ENCODE data around the gene LITAFD.

The LITAFD gene

DNA sequence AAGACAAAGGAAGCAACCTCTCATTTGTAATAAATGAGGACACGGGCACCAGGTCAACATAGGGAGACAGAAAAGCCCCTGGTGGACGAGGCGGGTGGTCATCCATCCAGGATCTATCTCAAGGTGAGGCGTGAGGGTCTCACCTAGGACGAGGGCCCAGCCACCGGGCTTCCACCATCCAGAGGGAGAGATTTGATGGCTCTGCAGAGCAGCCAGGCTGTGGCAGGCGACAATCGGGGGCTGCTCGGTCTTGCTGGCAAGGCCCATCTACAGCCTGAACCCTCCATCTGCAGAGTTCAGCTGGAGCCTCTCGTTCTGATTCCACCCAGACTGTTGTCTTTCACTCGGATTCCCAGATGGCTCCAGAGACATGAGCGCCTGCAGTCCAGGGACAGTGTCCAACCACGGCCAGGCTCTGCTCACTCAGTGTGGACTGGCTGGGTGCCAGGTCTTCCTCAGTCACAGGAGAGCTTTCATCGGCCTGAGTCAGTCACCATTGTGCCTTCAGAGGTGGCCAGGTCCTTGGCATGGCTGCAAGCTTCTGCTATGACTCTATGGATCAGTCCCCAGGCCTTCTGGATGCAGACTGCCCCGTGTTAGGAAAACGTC lies 5.9 kb downstream of the LITAFD start:
- no peaks in the 10 kb centered on the region for H3K9me3 ChIP-seq
- H3K36me3 ChIP-seq = peaks cover 41% of the 10 kb centered on the region
- no peaks in the 10 kb centered on the region for H3K4me1 ChIP-seq (ENCODE audit: control insufficient read depth in 1 of 2, insufficient read depth in 1 of 2, low read depth in 1 of 2, low read length in 1 of 2)
- TF ChIP-seq, protein P1, sequence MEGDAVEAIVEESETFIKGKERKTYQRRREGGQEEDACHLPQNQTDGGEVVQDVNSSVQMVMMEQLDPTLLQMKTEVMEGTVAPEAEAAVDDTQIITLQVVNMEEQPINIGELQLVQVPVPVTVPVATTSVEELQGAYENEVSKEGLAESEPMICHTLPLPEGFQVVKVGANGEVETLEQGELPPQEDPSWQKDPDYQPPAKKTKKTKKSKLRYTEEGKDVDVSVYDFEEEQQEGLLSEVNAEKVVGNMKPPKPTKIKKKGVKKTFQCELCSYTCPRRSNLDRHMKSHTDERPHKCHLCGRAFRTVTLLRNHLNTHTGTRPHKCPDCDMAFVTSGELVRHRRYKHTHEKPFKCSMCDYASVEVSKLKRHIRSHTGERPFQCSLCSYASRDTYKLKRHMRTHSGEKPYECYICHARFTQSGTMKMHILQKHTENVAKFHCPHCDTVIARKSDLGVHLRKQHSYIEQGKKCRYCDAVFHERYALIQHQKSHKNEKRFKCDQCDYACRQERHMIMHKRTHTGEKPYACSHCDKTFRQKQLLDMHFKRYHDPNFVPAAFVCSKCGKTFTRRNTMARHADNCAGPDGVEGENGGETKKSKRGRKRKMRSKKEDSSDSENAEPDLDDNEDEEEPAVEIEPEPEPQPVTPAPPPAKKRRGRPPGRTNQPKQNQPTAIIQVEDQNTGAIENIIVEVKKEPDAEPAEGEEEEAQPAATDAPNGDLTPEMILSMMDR (IDR thresholded peaks at IDR 0.05) = no peak
- H3K27me3 ChIP-seq = peaks cover 33% of the 10 kb centered on the region
- no peak overlapping the region for H3K4me3 ChIP-seq (ENCODE audit: low read depth in 1 of 2, low read length in 1 of 2)
- H3K27ac ChIP-seq = no peak overlapping the region

DNA sequence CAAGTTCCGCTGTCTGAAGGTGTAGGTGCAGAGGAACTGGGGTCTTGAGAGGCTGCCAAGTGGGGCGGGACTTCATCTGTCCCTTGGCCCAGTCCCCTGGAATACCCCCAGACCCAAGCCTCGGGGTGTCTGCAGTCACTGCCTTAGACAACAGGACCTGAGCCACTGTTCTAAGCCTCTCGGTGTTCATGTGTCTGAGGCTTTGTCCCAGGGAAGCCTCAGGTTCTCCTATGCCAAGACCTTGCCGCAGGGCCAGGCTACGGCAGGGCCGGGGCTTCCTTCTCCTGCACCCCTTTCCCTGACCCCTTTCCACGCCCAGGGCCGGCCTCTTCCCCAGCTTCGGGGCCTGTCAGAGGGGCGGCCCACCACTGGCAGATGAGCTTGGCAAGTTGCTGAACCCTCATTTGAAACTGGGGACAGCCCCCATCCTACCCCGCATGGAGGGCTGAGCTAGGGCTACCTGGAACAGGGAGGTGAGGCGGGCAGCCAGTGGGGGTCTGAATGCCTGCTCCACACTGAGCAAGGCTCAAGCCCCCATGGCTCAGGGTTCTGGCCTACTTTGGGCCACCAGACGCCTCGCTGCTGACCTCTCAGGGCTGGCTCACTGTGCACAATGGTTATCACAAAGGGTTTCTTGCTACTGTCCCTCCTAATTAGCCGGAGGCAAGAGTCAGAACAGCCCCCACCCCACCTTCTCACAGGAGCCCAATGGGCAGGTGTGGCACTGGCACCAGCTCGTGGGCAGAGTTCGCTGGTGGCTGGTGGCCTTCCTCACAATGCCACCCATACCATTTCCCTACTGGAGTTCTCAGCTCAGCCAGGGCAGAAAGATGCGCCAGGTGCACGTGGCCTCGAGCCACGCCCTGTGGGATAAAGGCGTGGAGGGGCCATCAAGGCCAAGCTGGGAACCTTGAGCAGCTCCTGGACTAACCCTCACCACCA lies 7.1 kb downstream of the LITAFD start:
- Histone ChIP-seq H3K27me3 (peaks cover 33% of the 10 kb centered on the region), H3K4me3 (ENCODE audit: low read depth in 1 of 2, low read length in 1 of 2) (no peak overlapping the region), H3K36me3 (peaks cover 53% of the 10 kb centered on the region), H3K27ac (no peak overlapping the region), H3K9me3 (no peaks in the 10 kb centered on the region), H3K4me1 (ENCODE audit: control insufficient read depth in 1 of 2, insufficient read depth in 1 of 2, low read depth in 1 of 2, low read length in 1 of 2) (no peaks in the 10 kb centered on the region)
- TF ChIP-seq, protein P1 (IDR thresholded peaks at IDR 0.05) = no peak

DNA sequence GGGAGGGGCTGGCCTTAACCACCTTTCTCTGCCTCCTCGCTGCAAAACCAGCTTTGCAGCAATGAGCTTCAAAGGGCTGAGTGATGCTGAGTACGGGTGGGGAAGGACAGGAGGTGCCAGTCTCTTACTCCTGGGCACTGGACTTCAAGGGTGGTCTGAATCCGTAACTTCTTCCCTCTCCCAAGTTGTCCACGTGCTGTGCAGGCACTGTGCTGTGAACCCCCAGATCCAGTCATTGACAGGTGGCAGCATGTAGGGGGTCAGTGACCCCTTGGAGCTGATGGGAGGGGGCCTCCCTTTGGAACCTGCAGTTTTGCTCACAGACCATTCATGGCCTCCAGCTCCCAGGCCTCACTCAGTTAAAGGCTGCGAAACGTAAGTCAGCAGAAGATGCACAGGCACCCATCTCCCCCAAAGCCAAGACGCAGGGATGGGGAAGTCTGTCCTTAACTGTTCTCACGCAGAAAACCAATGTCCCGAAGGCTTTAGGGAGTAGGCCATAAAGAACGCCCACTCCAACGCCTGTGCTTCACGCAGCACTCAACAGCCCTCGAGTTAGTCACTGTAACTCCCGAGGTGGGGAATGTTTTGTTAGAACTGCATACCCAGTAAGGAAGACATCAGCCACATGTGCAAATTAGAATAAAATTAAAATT lies 7.9 kb downstream of the LITAFD start:
- Histone ChIP-seq H3K27me3 (peaks cover 25% of the 10 kb centered on the region), H3K4me1 (ENCODE audit: control insufficient read depth in 1 of 2, insufficient read depth in 1 of 2, low read depth in 1 of 2, low read length in 1 of 2) (no peaks in the 10 kb centered on the region), H3K36me3 (peaks cover 61% of the 10 kb centered on the region), H3K4me3 (ENCODE audit: low read depth in 1 of 2, low read length in 1 of 2) (no peak overlapping the region), H3K27ac (no peak overlapping the region), H3K9me3 (no peaks in the 10 kb centered on the region)
- TF ChIP-seq, protein P1 (IDR thresholded peaks at IDR 0.05) = no peak

DNA sequence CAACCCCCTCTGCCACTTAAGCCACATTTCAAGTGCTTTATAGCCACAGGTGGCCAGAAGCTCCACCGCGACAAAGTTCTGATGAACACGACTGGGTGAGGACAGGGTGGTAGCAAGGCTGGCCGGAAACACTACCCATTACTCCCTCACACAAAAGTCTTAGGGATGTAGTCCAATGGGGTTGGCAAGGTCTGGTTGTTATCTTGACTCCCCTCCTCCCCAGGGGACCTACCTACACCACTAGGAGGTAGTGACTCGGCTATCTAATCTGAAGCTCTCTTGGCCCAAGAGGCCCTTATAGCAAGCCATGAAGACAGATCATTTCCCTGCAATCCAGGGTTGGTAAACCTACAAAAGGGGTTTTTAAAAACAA lies 8.4 kb downstream of the LITAFD start:
- H3K27ac ChIP-seq = no peak overlapping the region
- H3K36me3 ChIP-seq = peaks cover 66% of the 10 kb centered on the region
- H3K4me1 ChIP-seq (ENCODE audit: control insufficient read depth in 1 of 2, insufficient read depth in 1 of 2, low read depth in 1 of 2, low read length in 1 of 2) = no peaks in the 10 kb centered on the region
- H3K27me3 ChIP-seq = peaks cover 20% of the 10 kb centered on the region
- no peaks in the 10 kb centered on the region for H3K9me3 ChIP-seq
- TF ChIP-seq, protein P1 (IDR thresholded peaks at IDR 0.05) = no peak
- no peak overlapping the region for H3K4me3 ChIP-seq (ENCODE audit: low read depth in 1 of 2, low read length in 1 of 2)

DNA sequence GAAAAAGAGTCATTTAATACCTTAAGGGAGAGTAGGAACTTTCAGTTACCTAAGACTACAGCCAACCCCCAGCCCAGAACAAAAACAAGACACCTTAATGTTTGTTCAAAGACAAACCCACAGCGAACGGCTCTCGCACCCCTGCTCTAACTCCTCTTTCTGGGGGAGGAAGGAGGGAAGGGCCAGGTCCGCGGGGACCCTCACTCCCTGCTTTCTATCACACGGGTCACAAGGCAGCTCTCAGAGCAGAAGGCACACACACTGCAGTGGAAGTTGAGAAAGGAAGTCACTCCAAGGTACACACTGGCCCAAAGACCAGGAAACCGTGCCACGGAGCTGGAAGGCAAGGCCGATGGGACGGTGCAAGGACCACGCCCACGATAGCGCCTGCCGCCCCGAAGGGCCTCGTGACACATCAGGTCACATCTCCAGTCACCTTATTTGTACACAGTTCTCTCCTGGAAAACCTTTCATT lies 10.0 kb downstream of the LITAFD start:
- Histone ChIP-seq H3K36me3 (peaks cover 82% of the 10 kb centered on the region), H3K27ac (no peak overlapping the region), H3K9me3 (no peaks in the 10 kb centered on the region), H3K4me3 (ENCODE audit: low read depth in 1 of 2, low read length in 1 of 2) (no peak overlapping the region), H3K27me3 (peaks cover 4% of the 10 kb centered on the region), H3K4me1 (ENCODE audit: control insufficient read depth in 1 of 2, insufficient read depth in 1 of 2, low read depth in 1 of 2, low read length in 1 of 2) (no peaks in the 10 kb centered on the region)
- TF ChIP-seq, protein P1 (IDR thresholded peaks at IDR 0.05) = no peak

All from neutrophil (primary cell).